RPMI8226 (cell line): ENCODE measurements around the gene GMDS.

Source experiments
- DNase-seq: peaks from one replicate; pipeline ENCODE4 v3.0.0-alpha.2; 2015

GMDS gene

GRCh38 chr6:1575210-1576041, 670.0 kb downstream of the GMDS start:
- DNase-seq, result no peak

GRCh38 chr6:1574890-1575209, 670.6 kb downstream of the GMDS start:
- no peak for DNase-seq

- no peak for DNase-seq
These were observed 671.2 kb downstream of the GMDS start for GRCh38 chr6:1574083-1574761.
